ENCODE results near the gene SYT1. TPM values are rescaled to one million over a fixed set of nuclear protein-coding genes. Genes with fewer than 3 reads are reported as not detected.

The SYT1 gene
- total and polyA plus RNA-seq, 2 of the 8 experiments (the other 6 are each of a cell fraction or from before 2014, with no cell fraction given): 11.0 to 34.6 TPM

- Histone ChIP-seq H2BK5ac (ENCODE audit: low read depth, low read length) (no peak overlapping the region), H3K79me1 (ENCODE audit: low read depth, low read length) (no peaks in the 10 kb centered on the region), H3K18ac (ENCODE audit: extremely low read depth, low read length) (no peak overlapping the region), H3K4ac (replicated peaks; ENCODE audit: insufficient read length, low read depth, low read length) (no peak overlapping the region), H3K9me3 (ENCODE audit: insufficient read depth in 2 of 2, low read depth in 1 of 2, low read length in 1 of 2) (no peaks in the 10 kb centered on the region), H2AFZ (ENCODE audit: low read length) (no peak overlapping the region), H3K4me3 (ENCODE audit: extremely low read depth in 1 of 4, insufficient read depth in 2 of 4, low read depth in 3 of 4, low read length in 4 of 4) (no peak overlapping the region), H4K8ac (ENCODE audit: extremely low read depth, insufficient read depth, low read length) (no peak overlapping the region), H4K5ac (ENCODE audit: insufficient read length, low read depth, low read length) (no peak overlapping the region), H4K20me1 (replicated peaks in 1 of 2; ENCODE audit: control insufficient read depth in 1 of 2, insufficient read depth in 2 of 2, low read length in 2 of 2) (peaks cover 0 to 2% of the 10 kb centered on the region in 2 experiments), H3K79me2 (ENCODE audit: control insufficient read depth in 1 of 2, insufficient read depth in 2 of 2, low read length in 2 of 2) (no peaks in the 10 kb centered on the region; a peak in 1 of 4 replicates), H3K23me2 (ENCODE audit: low read depth, low read length) (no peaks in the 10 kb centered on the region), H3K14ac (ENCODE audit: insufficient read length) (no peak overlapping the region), H3K23ac (ENCODE audit: insufficient read length) (no peak overlapping the region), H3K27ac (ENCODE audit: low read depth, low read length) (no peak overlapping the region), H3K56ac (replicated peaks; ENCODE audit: insufficient read length, low read depth, low read length) (no peak overlapping the region), H3K4me2 (ENCODE audit: insufficient read depth in 1 of 2, low read depth in 2 of 2, low read length in 2 of 2) (no peak overlapping the region), H3K4me1 (replicated peaks in 1 of 4; ENCODE audit: control insufficient read depth in 3 of 4, insufficient read depth in 4 of 4, low read length in 3 of 4) (peaks cover 0 to 3% (median 3%) of the 10 kb centered on the region in 4 experiments; a peak in 4 of 7 replicates), H3K36me3 (ENCODE audit: control insufficient read depth in 2 of 4, insufficient read depth in 4 of 4, low read length in 3 of 4) (no peaks in the 10 kb centered on the region), H2BK12ac (ENCODE audit: low read depth, low read length) (no peak overlapping the region), H4K91ac (replicated peaks; ENCODE audit: insufficient read length, low read length) (no peak overlapping the region), H2AK5ac (ENCODE audit: low read depth, low read length) (no peak overlapping the region), H3K27me3 (replicated peaks in 1 of 4; ENCODE audit: control insufficient read depth in 3 of 4, extremely low read depth in 1 of 4, insufficient read depth in 3 of 4, low read length in 3 of 4) (no peaks in the 10 kb centered on the region), H3K9ac (replicated peaks in 1 of 4; ENCODE audit: extremely low read depth in 1 of 4, low read depth in 3 of 4, low read length in 3 of 4) (no peak overlapping the region), H2BK20ac (ENCODE audit: low read length) (no peak overlapping the region), H2BK120ac (replicated peaks; ENCODE audit: low read depth, low read length) (no peak overlapping the region), H2BK15ac (ENCODE audit: low read length) (no peak overlapping the region)
- ChIA-PET CTCF (ENCODE audit: partially characterized antibody) (interaction anchor here (0.7 to 1.6 kb wide), 2 partner anchors 10 to 814 kb away, joined by 4 read pairs; no protein-coding TSS in a partner anchor), POLR2A (ENCODE audit: partially characterized antibody) (no interaction called here)
- TF ChIP-seq ATF2 (IDR thresholded peaks at IDR 0.05; ENCODE audit: low read length) (no peak), E2F6 (IDR thresholded peaks at IDR 0.05) (no peak), CREB1 (IDR thresholded peaks at IDR 0.05) (no peak), KDM1A (IDR thresholded peaks at IDR 0.05; ENCODE audit: borderline replicate concordance, low read length) (no peak), POU5F1 (IDR thresholded peaks at IDR 0.05; ENCODE audit: low read depth, low read length) (no peak), CHD1 (IDR thresholded peaks at IDR 0.05; ENCODE audit: low read depth, low read length) (no peak), PHF8 (conservative IDR thresholded peaks at IDR 0.05; ENCODE audit: low read depth, low read length) (no peak), BCL11A (IDR thresholded peaks at IDR 0.05; ENCODE audit: low read depth in 2 of 2, low read length in 2 of 2) (no peak), SUZ12 (IDR thresholded peaks at IDR 0.05; ENCODE audit: low read length) (no peak), POLR2AphosphoS5 (IDR thresholded peaks at IDR 0.05; ENCODE audit: low read depth, low read length) (no peak), SIX5 (IDR thresholded peaks at IDR 0.05; ENCODE audit: low read depth, low read length) (no peak), BACH1 (IDR thresholded peaks at IDR 0.05; ENCODE audit: low read length) (no peak), SRF (IDR thresholded peaks at IDR 0.05; ENCODE audit: low read depth, low read length) (no peak)
- WGBS, 2 experiments (ENCODE audit: extremely low coverage in 1 of 2, insufficient coverage in 1 of 2, insufficient read length in 1 of 2, insufficient replicate concordance in 2 of 2, low coverage in 1 of 2, low lambda C conversion rate in 2 of 2, missing lambda C conversion rate in 1 of 2): 90% methylated on average over 1 of the region's 1 CpG; no CpG with 5 or more reads in 1 of the 2 experiments
- no peak for DNase-seq (ENCODE audit: low read depth in 1 of 2, low spot score in 2 of 2)
- FAIRE-seq: peak; percentile 32
These were observed 193.8 kb downstream of the SYT1 start for GRCh38 chr12:79058342-79058741.

All from H1 (cell line).